Activated B cell treated with CpG ODN at 0.5 μM for 24 hours (primary cell): ENCODE results near the gene LIMS2. TPM values are rescaled to one million over a fixed set of nuclear protein-coding genes. Genes with fewer than 3 reads are reported as not detected.

Experiments used
- ATAC-seq: fragments of 200-7000 bp; cut with Tn5 transposase; one replicate; pipeline ENCODE4 v1.10.0; 2021; ENCODE audit warnings: low read depth, mild to moderate bottlenecking, moderate library complexity
- CTCF ChIA-PET: fragments of 350-600 bp; sonication (Branson Sonifier 250); formaldehyde crosslinking; loops from one replicate; lab custom pipeline; 2021; ENCODE audit warnings: antibody characterized with exemption; lab: Charles Lee
- POLR2A ChIA-PET: fragments of 350-600 bp; sonication (Branson Sonifier 250); formaldehyde crosslinking; loops from one replicate; lab custom pipeline; 2021; ENCODE audit warnings: antibody characterized with exemption; lab: Charles Lee
- DNase-seq: peaks from one replicate; pipeline ENCODE4 v3.0.0; 2022
- H3K27ac Mint-ChIP-seq: one replicate; pipeline ENCODE4 v1.8.0; 2020; ENCODE audit warnings: mixed read lengths
- H3K27me3 Mint-ChIP-seq: one replicate; pipeline ENCODE4 v1.8.0; 2021; ENCODE audit warnings: mixed read lengths
- H3K36me3 Mint-ChIP-seq: one replicate; pipeline ENCODE4 v1.8.0; 2021; ENCODE audit warnings: low read depth, mixed read lengths
- H3K4me1 Mint-ChIP-seq: one replicate; pipeline ENCODE4 v1.8.0; 2021; ENCODE audit warnings: mixed read lengths
- H3K4me3 Mint-ChIP-seq: one replicate; pipeline ENCODE4 v1.8.0; 2020; ENCODE audit warnings: mild to moderate bottlenecking, mixed read lengths
- H3K9me3 Mint-ChIP-seq: one replicate; pipeline ENCODE4 v1.8.0; 2020; ENCODE audit warnings: mixed read lengths
- CTCF ChIP-seq: fragments of 200-600 bp; IDR thresholded peaks from one replicate; pipeline ENCODE4 v1.8.0; 2022; ENCODE audit warnings: antibody characterized with exemption, mild to moderate bottlenecking
- intact Hi-C: fragments of 100-400 bp; cut with micrococcal nuclease; formaldehyde crosslinking; loops from one replicate; pipeline ENCODE4 v1.15.1; 2024
- total RNA-seq: library from RNA; stranded (reverse); gene quantifications from 2 replicates; pipeline ENCODE4 v1.2.3, GENCODE V29; 2022

The LIMS2 gene
- total RNA-seq, 1 donor from 2014 or later, result 5.3 TPM

GRCh38 chr2:127605691-127606263 lies 69.6 kb downstream of the LIMS2 start:
- ChIA-PET POLR2A (interaction anchor here (0.7 to 1.1 kb wide), 2 partner anchors 28 to 91 kb away, joined by 3 read pairs; no protein-coding TSS in a partner anchor), CTCF (no interaction called here)
- ATAC-seq, result peak; percentile 37
- peaks cover 1% of the 10 kb centered on the region for H3K36me3 Mint-ChIP-seq
- H3K27ac Mint-ChIP-seq, result no peak overlapping the region
- TF ChIP-seq CTCF, result no peak
- peaks cover 47% of the 10 kb centered on the region for H3K4me1 Mint-ChIP-seq
- peaks cover 9% of the 10 kb centered on the region for H3K9me3 Mint-ChIP-seq
- DNase-seq, result peak; percentile 12
- intact Hi-C loops, result no loop called here
- no peaks in the 10 kb centered on the region for H3K27me3 Mint-ChIP-seq
- H3K4me3 Mint-ChIP-seq, result no peak overlapping the region

DNA sequence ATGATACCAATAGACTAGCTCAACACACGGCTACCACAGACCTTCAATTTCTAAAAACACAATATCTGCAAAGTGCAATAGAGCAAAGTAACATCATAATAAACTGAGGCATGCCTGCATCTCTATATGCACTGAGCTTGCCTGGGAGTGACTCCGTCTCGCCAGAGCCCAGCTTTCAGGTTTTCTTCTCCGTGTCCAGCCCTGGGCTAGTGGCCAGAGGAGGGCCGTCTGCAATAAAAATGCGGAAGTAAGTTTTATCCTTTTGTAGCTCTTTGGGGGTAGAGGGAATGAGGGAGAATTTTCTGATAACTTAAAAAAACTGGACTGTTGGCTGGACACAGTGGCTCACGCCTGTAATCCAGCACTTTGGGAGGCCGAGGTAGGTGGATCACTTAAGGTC lies 70.3 kb downstream of the LIMS2 start:
- ATAC-seq (no peak), DNase-seq (peak; percentile 0)
- H3K4me1 Mint-ChIP-seq, result peaks cover 43% of the 10 kb centered on the region
- no peak overlapping the region for H3K4me3 Mint-ChIP-seq
- ChIA-PET POLR2A (interaction anchor here (0.7 to 1.1 kb wide), 3 partner anchors 29 to 96 kb away, joined by 3 read pairs; partner anchors contain the start of gene SFT2D3), CTCF (interaction anchor here (1.9 kb wide), 1 partner anchor 45 kb away, joined by 5 read pairs; no protein-coding TSS in a partner anchor)
- H3K36me3 Mint-ChIP-seq, result peaks cover 1% of the 10 kb centered on the region
- no peak overlapping the region for H3K27ac Mint-ChIP-seq
- intact Hi-C loops, result no loop called here
- no peaks in the 10 kb centered on the region for H3K27me3 Mint-ChIP-seq
- no peak for TF ChIP-seq CTCF
- peaks cover 9% of the 10 kb centered on the region for H3K9me3 Mint-ChIP-seq

DNA sequence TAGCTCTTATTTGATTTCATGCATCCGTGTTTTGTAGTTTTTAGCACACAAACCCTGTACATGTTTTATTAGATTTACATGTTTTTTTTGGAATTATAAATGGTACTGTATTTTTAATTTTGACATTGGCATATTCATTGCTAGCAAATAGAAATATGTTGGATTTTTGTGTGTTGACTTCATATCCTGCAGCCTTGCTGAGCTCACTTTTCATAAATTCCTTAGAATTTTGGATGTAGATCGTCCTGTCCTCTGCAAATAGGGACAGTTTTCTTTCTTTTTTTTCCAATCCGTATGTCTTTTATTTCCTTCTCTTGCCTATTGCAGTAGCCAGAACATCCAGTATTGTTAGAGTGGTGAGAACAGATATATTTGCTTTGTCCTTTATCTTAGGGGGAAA lies 76.1 kb downstream of the LIMS2 start:
- intact Hi-C loops, result loop anchor here (10.0 kb wide), 1 partner anchor 256 kb away; the partner anchor contains the start of gene POLR2D
- ChIA-PET CTCF (interaction anchor here (1.4 to 1.9 kb wide), 2 partner anchors 8 to 51 kb away, joined by 5 to 6 read pairs; no protein-coding TSS in a partner anchor), POLR2A (no interaction called here)
- H3K27ac Mint-ChIP-seq, result no peak overlapping the region
- no peaks in the 10 kb centered on the region for H3K27me3 Mint-ChIP-seq
- ATAC-seq (no peak), DNase-seq (no peak)
- H3K9me3 Mint-ChIP-seq, result peaks cover 9% of the 10 kb centered on the region
- H3K36me3 Mint-ChIP-seq, result peaks cover 1% of the 10 kb centered on the region
- H3K4me1 Mint-ChIP-seq, result peaks cover 16% of the 10 kb centered on the region
- no peak for TF ChIP-seq CTCF
- H3K4me3 Mint-ChIP-seq, result no peak overlapping the region

DNA sequence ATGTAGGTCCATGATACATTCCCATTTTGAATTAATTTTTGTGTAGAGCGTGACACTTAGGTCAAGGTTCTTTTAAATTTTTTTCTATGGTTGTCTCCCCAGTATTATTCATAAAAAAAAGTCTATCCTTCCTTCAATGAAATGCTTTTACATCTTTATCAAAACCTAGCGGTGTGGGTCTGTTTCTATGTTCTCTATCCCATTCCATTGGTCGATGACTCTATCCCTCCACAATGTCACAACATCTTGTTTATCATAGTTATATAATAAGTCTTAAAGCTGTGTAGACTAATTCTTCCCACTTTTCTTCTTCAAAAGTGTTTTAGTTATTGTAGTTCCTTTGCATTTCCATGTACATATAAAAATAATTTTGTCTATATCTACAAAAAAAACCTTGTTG lies 76.6 kb downstream of the LIMS2 start:
- Mint-ChIP-seq H3K36me3 (peaks cover 1% of the 10 kb centered on the region), H3K4me1 (peaks cover 19% of the 10 kb centered on the region), H3K27me3 (no peaks in the 10 kb centered on the region), H3K9me3 (peaks cover 9% of the 10 kb centered on the region), H3K27ac (no peak overlapping the region), H3K4me3 (no peak overlapping the region)
- no peak for ATAC-seq
- TF ChIP-seq CTCF, result no peak
- intact Hi-C loops, result loop anchor here (10.0 kb wide), 1 partner anchor 256 kb away; the partner anchor contains the start of gene POLR2D
- CTCF ChIA-PET, result interaction anchor here (1.9 kb wide), 1 partner anchor 51 kb away, joined by 5 read pairs; no protein-coding TSS in a partner anchor
- POLR2A ChIA-PET, result no interaction called here
- DNase-seq, result no peak

- TF ChIP-seq CTCF, result no peak
Measured at GRCh38 chr2:127597984-127598380, 77.3 kb downstream of the LIMS2 start.

More at GRCh38 chr2:127597984-127598380, 77.3 kb downstream of the LIMS2 start:
- POLR2A ChIA-PET, result no interaction called here
- DNase-seq (no peak), ATAC-seq (no peak)
- Mint-ChIP-seq H3K9me3 (peaks cover 4% of the 10 kb centered on the region), H3K4me3 (no peak overlapping the region), H3K36me3 (peaks cover 1% of the 10 kb centered on the region), H3K27ac (no peak overlapping the region), H3K4me1 (peaks cover 19% of the 10 kb centered on the region), H3K27me3 (no peaks in the 10 kb centered on the region)
- CTCF ChIA-PET, result no interaction called here
- intact Hi-C loops, result loop anchor here (10.0 kb wide), 1 partner anchor 257 kb away; the partner anchor contains the start of gene POLR2D
